ENCODE measurements around the gene KCNE4.
"Not testable (repeated sequence)": the region's sequence is repeated elsewhere in the genome, so short reads cannot be mapped to it uniquely, and the experiment has no call there.

KCNE4 gene

DNA sequence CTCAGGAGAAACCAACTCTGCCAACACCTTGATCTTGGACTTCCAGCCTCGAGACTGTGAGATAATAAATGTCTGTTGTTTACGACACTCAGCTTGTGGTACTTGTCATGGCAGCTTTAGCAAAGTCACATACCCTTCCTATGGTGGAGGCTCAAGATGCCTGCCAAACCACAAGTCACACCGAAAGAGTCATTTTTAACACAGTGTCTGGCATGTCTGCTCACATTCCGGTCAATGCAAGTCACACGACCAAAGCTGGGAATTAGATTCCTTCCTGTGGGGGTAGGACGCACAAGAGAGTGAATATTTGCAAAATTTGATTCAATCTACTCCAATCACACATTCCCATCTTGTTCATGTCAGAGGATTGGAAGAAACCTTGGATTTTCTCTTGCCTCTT, 24.6 kb downstream of the KCNE4 start:
- TF ChIP-seq, protein P1, sequence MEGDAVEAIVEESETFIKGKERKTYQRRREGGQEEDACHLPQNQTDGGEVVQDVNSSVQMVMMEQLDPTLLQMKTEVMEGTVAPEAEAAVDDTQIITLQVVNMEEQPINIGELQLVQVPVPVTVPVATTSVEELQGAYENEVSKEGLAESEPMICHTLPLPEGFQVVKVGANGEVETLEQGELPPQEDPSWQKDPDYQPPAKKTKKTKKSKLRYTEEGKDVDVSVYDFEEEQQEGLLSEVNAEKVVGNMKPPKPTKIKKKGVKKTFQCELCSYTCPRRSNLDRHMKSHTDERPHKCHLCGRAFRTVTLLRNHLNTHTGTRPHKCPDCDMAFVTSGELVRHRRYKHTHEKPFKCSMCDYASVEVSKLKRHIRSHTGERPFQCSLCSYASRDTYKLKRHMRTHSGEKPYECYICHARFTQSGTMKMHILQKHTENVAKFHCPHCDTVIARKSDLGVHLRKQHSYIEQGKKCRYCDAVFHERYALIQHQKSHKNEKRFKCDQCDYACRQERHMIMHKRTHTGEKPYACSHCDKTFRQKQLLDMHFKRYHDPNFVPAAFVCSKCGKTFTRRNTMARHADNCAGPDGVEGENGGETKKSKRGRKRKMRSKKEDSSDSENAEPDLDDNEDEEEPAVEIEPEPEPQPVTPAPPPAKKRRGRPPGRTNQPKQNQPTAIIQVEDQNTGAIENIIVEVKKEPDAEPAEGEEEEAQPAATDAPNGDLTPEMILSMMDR (IDR thresholded peaks at IDR 0.05; ENCODE audit: borderline replicate concordance, insufficient read depth, low read depth, low read length), result no peak
- no peak overlapping the region for H3K4me3 ChIP-seq (ENCODE audit: low read depth, low read length)

GRCh38 chr2:223078482-223078881, 26.5 kb downstream of the KCNE4 start:
- no peak overlapping the region for H3K4me3 ChIP-seq (ENCODE audit: low read depth, low read length)
- TF ChIP-seq, protein P1 (IDR thresholded peaks at IDR 0.05; ENCODE audit: borderline replicate concordance, insufficient read depth, low read depth, low read length), result no peak

- TF ChIP-seq, protein P1 (IDR thresholded peaks at IDR 0.05; ENCODE audit: borderline replicate concordance, insufficient read depth, low read depth, low read length), result no peak
Observed at GRCh38 chr2:223079378-223079777, 27.4 kb downstream of the KCNE4 start.

DNA sequence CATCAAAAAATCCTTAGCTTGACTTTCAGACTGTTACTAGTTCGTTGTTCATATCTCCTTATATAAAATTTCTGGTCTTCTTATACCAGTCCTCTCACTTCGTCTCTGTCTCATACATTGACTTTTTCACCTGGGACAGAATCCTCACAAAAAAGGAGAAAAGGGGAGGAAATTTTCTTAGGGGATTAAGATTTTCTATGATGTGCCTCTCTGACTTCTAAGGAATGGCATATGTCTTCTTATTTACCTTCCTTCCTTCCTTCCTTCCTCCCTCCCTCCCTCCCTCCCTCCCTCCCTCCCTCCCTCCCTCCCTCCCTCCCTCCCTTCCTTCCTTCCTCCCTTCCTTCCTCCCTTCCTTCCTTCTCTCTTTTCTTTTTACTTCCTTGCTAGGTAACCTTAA, 27.9 kb downstream of the KCNE4 start:
- TF ChIP-seq, protein P1 (IDR thresholded peaks at IDR 0.05; ENCODE audit: borderline replicate concordance, insufficient read depth, low read depth, low read length), result no peak

More at GRCh38 chr2:223079378-223079777, 27.4 kb downstream of the KCNE4 start:
- H3K4me3 ChIP-seq (ENCODE audit: low read depth, low read length), result no peak overlapping the region

GRCh38 chr2:223080790-223081360, 28.9 kb downstream of the KCNE4 start:
- H3K4me3 ChIP-seq (ENCODE audit: low read depth, low read length), result not testable (repeated sequence)

More for the DNA sequence above, 27.9 kb downstream of the KCNE4 start:
- H3K4me3 ChIP-seq (ENCODE audit: low read depth, low read length), result no peak overlapping the region

DNA sequence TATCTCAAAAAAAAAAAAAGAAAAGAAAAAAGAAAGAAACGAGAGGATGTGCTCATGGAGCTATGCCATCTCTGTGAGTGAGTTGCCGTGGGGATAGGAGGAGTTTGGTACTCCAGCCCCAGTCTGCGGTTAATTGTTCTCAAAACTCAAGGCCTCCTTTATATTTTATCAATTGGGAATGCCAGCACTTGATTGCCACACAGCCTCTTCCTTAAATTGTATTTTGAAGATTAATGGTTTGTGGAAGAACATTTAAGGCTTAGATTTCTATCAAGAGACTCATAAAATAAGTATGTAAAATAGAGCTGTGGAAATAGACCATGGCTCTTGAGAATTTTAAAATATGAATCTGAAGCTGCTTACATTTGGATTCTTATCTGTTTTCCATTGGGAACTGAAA, 29.8 kb downstream of the KCNE4 start:
- H3K4me3 ChIP-seq (ENCODE audit: low read depth, low read length), result no peak overlapping the region

DNA sequence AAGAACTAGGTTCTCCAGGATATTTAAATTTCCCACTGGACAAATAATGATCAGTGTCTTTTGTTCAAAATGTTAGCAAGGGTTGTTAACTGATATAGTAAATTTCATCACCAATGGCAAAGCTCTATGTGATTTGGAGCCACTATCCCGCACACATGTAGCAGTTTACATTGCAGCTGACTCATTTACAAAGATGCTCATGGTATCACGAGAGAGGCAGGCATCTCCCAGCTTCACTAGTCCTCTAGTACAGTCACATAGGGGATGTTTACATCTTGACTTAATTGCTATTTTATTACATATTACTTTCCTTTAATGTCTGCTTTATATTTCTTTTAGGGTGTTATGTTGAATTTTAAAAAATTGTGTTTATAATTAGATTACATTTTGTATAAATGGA, 30.7 kb downstream of the KCNE4 start:
- TF ChIP-seq, protein P1 (IDR thresholded peaks at IDR 0.05; ENCODE audit: borderline replicate concordance, insufficient read depth, low read depth, low read length), result no peak
- no peak overlapping the region for H3K4me3 ChIP-seq (ENCODE audit: low read depth, low read length)

More for the DNA sequence above, 29.8 kb downstream of the KCNE4 start:
- TF ChIP-seq, protein P1 (IDR thresholded peaks at IDR 0.05; ENCODE audit: borderline replicate concordance, insufficient read depth, low read depth, low read length), result no peak

Data from GM12875 (cell line).